Measurements from ENCODE around the gene CPT1A.

The CPT1A gene

GRCh38 chr11:68774194-68774585 is 67.5 kb downstream of the CPT1A start:
- TF ChIP-seq USF1 (IDR thresholded peaks at IDR 0.05) (no peak), EGR1 (IDR thresholded peaks at IDR 0.05) (no peak), MAX (IDR thresholded peaks at IDR 0.05) (no peak), FOXM1 (IDR thresholded peaks at IDR 0.05; ENCODE audit: borderline replicate concordance, low read depth) (no peak), RAD21 (IDR thresholded peaks at IDR 0.05; ENCODE audit: low read depth) (no peak), YY1 (IDR thresholded peaks at IDR 0.05; ENCODE audit: low read depth) (no peak), ZBTB7A (IDR thresholded peaks at IDR 0.05; ENCODE audit: low read depth) (no peak), CEBPB (IDR thresholded peaks at IDR 0.05) (no peak), TEAD4 (IDR thresholded peaks at IDR 0.05) (no peak), EP300 (IDR thresholded peaks at IDR 0.05; ENCODE audit: borderline replicate concordance) (no peak), TCF12 (IDR thresholded peaks at IDR 0.05; ENCODE audit: low read depth) (no peak), CREB1 (IDR thresholded peaks at IDR 0.05; ENCODE audit: low read depth) (no peak), NFIC (IDR thresholded peaks at IDR 0.05) (no peak), TAF1 (IDR thresholded peaks at IDR 0.05; ENCODE audit: low read depth) (no peak), REST (IDR thresholded peaks at IDR 0.05; ENCODE audit: low read depth) (no peak)

- TF ChIP-seq CEBPB (IDR thresholded peaks at IDR 0.05) (no peak), CREB1 (IDR thresholded peaks at IDR 0.05; ENCODE audit: low read depth) (no peak), MAX (IDR thresholded peaks at IDR 0.05) (no peak), TCF12 (IDR thresholded peaks at IDR 0.05; ENCODE audit: low read depth) (no peak), NFIC (IDR thresholded peaks at IDR 0.05) (no peak)
Measured at GRCh38 chr11:68773521-68774193, 68.1 kb downstream of the CPT1A start.

GRCh38 chr11:68772936-68773335 is 68.8 kb downstream of the CPT1A start:
- TF ChIP-seq TAF1 (IDR thresholded peaks at IDR 0.05; ENCODE audit: low read depth) (no peak), REST (IDR thresholded peaks at IDR 0.05; ENCODE audit: low read depth) (no peak), ZBTB7A (IDR thresholded peaks at IDR 0.05; ENCODE audit: low read depth) (no peak), YY1 (IDR thresholded peaks at IDR 0.05; ENCODE audit: low read depth) (no peak), RAD21 (IDR thresholded peaks at IDR 0.05; ENCODE audit: low read depth) (no peak), CEBPB (IDR thresholded peaks at IDR 0.05) (no peak), TCF12 (IDR thresholded peaks at IDR 0.05; ENCODE audit: low read depth) (no peak), FOXM1 (IDR thresholded peaks at IDR 0.05; ENCODE audit: borderline replicate concordance, low read depth) (no peak), EGR1 (IDR thresholded peaks at IDR 0.05) (no peak), MAX (IDR thresholded peaks at IDR 0.05) (no peak), TEAD4 (IDR thresholded peaks at IDR 0.05) (no peak), USF1 (IDR thresholded peaks at IDR 0.05) (no peak), CREB1 (IDR thresholded peaks at IDR 0.05; ENCODE audit: low read depth) (no peak), NFIC (IDR thresholded peaks at IDR 0.05) (no peak), EP300 (IDR thresholded peaks at IDR 0.05; ENCODE audit: borderline replicate concordance) (no peak)

- no peak for TF ChIP-seq YY1 (IDR thresholded peaks at IDR 0.05; ENCODE audit: low read depth)
- TF ChIP-seq TEAD4 (IDR thresholded peaks at IDR 0.05) = no peak
- no peak for TF ChIP-seq NFIC (IDR thresholded peaks at IDR 0.05)
- no peak for TF ChIP-seq TCF12 (IDR thresholded peaks at IDR 0.05; ENCODE audit: low read depth)
- TF ChIP-seq EGR1 (IDR thresholded peaks at IDR 0.05) = no peak
- no peak for TF ChIP-seq MAX (IDR thresholded peaks at IDR 0.05)
- TF ChIP-seq USF1 (IDR thresholded peaks at IDR 0.05) = no peak
- no peak for TF ChIP-seq TAF1 (IDR thresholded peaks at IDR 0.05; ENCODE audit: low read depth)
- TF ChIP-seq ZBTB7A (IDR thresholded peaks at IDR 0.05; ENCODE audit: low read depth) = no peak
Measured at GRCh38 chr11:68770781-68771180, 70.9 kb downstream of the CPT1A start.

- TF ChIP-seq TAF1 (IDR thresholded peaks at IDR 0.05; ENCODE audit: low read depth) (no peak), EGR1 (IDR thresholded peaks at IDR 0.05) (no peak), YY1 (IDR thresholded peaks at IDR 0.05; ENCODE audit: low read depth) (no peak), EP300 (IDR thresholded peaks at IDR 0.05; ENCODE audit: borderline replicate concordance) (no peak), USF1 (IDR thresholded peaks at IDR 0.05) (no peak), TEAD4 (IDR thresholded peaks at IDR 0.05) (no peak)
Measured at GRCh38 chr11:68767672-68768071, 74.0 kb downstream of the CPT1A start.
